ENCODE measurements around the gene ADRM1.

ADRM1 gene

GRCh38 chr20:62302341-62303061 is at the start of gene ADRM1:
Gene ADRM1 (plus strand): TSS chr20:62302997. CDS start chr20:62303569, 572 bp downstream.
- Histone ChIP-seq H3K27ac (ENCODE audit: low read depth, low read length) (peak within 1 kb of the TSS; percentile 94), H3K27me3 (ENCODE audit: control insufficient read depth, insufficient read depth, low read length) (no peaks in the 10 kb centered on the region), H3K4me3 (ENCODE audit: low read depth, low read length) (peak within 1 kb of the TSS; percentile 94), H3K9ac (ENCODE audit: low read length) (peak within 1 kb of the TSS; percentile 97), H3K4me1 (ENCODE audit: control insufficient read depth, insufficient read depth, low read length) (peaks cover 12% of the 10 kb centered on the region), H3K36me3 (ENCODE audit: control insufficient read depth, insufficient read depth, low read length) (peaks cover 39% of the 10 kb centered on the region), H3K9me3 (ENCODE audit: control insufficient read depth, insufficient read depth, low read depth, low read length) (no peaks in the 10 kb centered on the region)

- Histone ChIP-seq H3K4me1 (ENCODE audit: control insufficient read depth, insufficient read depth, low read length) (peaks cover 5% of the 10 kb centered on the region; the same call in 1 of the 2 replicates), H3K27ac (ENCODE audit: low read depth, low read length) (no peak overlapping the region), H3K27me3 (ENCODE audit: control insufficient read depth, insufficient read depth, low read length) (no peaks in the 10 kb centered on the region), H3K36me3 (ENCODE audit: control insufficient read depth, insufficient read depth, low read length) (peaks cover 25% of the 10 kb centered on the region), H3K9ac (ENCODE audit: low read length) (no peak overlapping the region), H3K4me3 (ENCODE audit: low read depth, low read length) (no peak overlapping the region), H3K9me3 (ENCODE audit: control insufficient read depth, insufficient read depth, low read depth, low read length) (no peaks in the 10 kb centered on the region)
These were observed 49.4 kb upstream of the ADRM1 start for GRCh38 chr20:62253398-62253797.

GRCh38 chr20:62254021-62254724 is 48.6 kb upstream of the ADRM1 start:
- Histone ChIP-seq H3K27ac (ENCODE audit: low read depth, low read length) (0 out of 2 replicates have a peak overlapping the region, but pooled peaks have one; percentile 12), H3K27me3 (ENCODE audit: control insufficient read depth, insufficient read depth, low read length) (no peaks in the 10 kb centered on the region), H3K9ac (ENCODE audit: low read length) (no peak overlapping the region), H3K4me1 (ENCODE audit: control insufficient read depth, insufficient read depth, low read length) (peaks cover 5% of the 10 kb centered on the region; the same call in 1 of the 2 replicates), H3K9me3 (ENCODE audit: control insufficient read depth, insufficient read depth, low read depth, low read length) (no peaks in the 10 kb centered on the region), H3K4me3 (ENCODE audit: low read depth, low read length) (no peak overlapping the region), H3K36me3 (ENCODE audit: control insufficient read depth, insufficient read depth, low read length) (peaks cover 31% of the 10 kb centered on the region)

- Histone ChIP-seq H3K9ac (ENCODE audit: low read length) (no peak overlapping the region), H3K4me1 (ENCODE audit: control insufficient read depth, insufficient read depth, low read length) (peaks cover 5% of the 10 kb centered on the region; the same call in 1 of the 2 replicates), H3K36me3 (ENCODE audit: control insufficient read depth, insufficient read depth, low read length) (peaks cover 47% of the 10 kb centered on the region), H3K4me3 (ENCODE audit: low read depth, low read length) (no peak overlapping the region), H3K27ac (ENCODE audit: low read depth, low read length) (no peak overlapping the region), H3K9me3 (ENCODE audit: control insufficient read depth, insufficient read depth, low read depth, low read length) (no peaks in the 10 kb centered on the region), H3K27me3 (ENCODE audit: control insufficient read depth, insufficient read depth, low read length) (no peaks in the 10 kb centered on the region)
These were observed 46.8 kb upstream of the ADRM1 start for GRCh38 chr20:62255976-62256375.

- Histone ChIP-seq H3K27ac (ENCODE audit: low read depth, low read length) (no peak overlapping the region), H3K27me3 (ENCODE audit: control insufficient read depth, insufficient read depth, low read length) (no peaks in the 10 kb centered on the region), H3K9ac (ENCODE audit: low read length) (no peak overlapping the region), H3K36me3 (ENCODE audit: control insufficient read depth, insufficient read depth, low read length) (peaks cover 69% of the 10 kb centered on the region), H3K4me1 (ENCODE audit: control insufficient read depth, insufficient read depth, low read length) (peaks cover 5% of the 10 kb centered on the region; the same call in 1 of the 2 replicates), H3K9me3 (ENCODE audit: control insufficient read depth, insufficient read depth, low read depth, low read length) (no peaks in the 10 kb centered on the region), H3K4me3 (ENCODE audit: low read depth, low read length) (no peak overlapping the region)
These were observed 44.1 kb upstream of the ADRM1 start for GRCh38 chr20:62258499-62259293.

GRCh38 chr20:62259294-62259565 is 43.6 kb upstream of the ADRM1 start:
- no peaks in the 10 kb centered on the region for H3K9me3 ChIP-seq (ENCODE audit: control insufficient read depth, insufficient read depth, low read depth, low read length)
- no peak overlapping the region for H3K4me3 ChIP-seq (ENCODE audit: low read depth, low read length)
- H3K36me3 ChIP-seq (ENCODE audit: control insufficient read depth, insufficient read depth, low read length), result peaks cover 72% of the 10 kb centered on the region
- no peak overlapping the region for H3K9ac ChIP-seq (ENCODE audit: low read length)
- no peak overlapping the region for H3K27ac ChIP-seq (ENCODE audit: low read depth, low read length)
- no peaks in the 10 kb centered on the region for H3K27me3 ChIP-seq (ENCODE audit: control insufficient read depth, insufficient read depth, low read length)
- H3K4me1 ChIP-seq (ENCODE audit: control insufficient read depth, insufficient read depth, low read length), result peaks cover 2% of the 10 kb centered on the region; the same call in 1 of the 2 replicates

GRCh38 chr20:62262064-62262463 is 40.7 kb upstream of the ADRM1 start:
- no peak overlapping the region for H3K27ac ChIP-seq (ENCODE audit: low read depth, low read length)
- peaks cover 85% of the 10 kb centered on the region for H3K36me3 ChIP-seq (ENCODE audit: control insufficient read depth, insufficient read depth, low read length)
- H3K4me3 ChIP-seq (ENCODE audit: low read depth, low read length), result no peak overlapping the region
- peaks cover 7% of the 10 kb centered on the region; the same call in 1 of the 2 replicates for H3K9me3 ChIP-seq (ENCODE audit: control insufficient read depth, insufficient read depth, low read depth, low read length)
- no peaks in the 10 kb centered on the region for H3K4me1 ChIP-seq (ENCODE audit: control insufficient read depth, insufficient read depth, low read length)
- no peaks in the 10 kb centered on the region for H3K27me3 ChIP-seq (ENCODE audit: control insufficient read depth, insufficient read depth, low read length)
- H3K9ac ChIP-seq (ENCODE audit: low read length), result no peak overlapping the region

- Histone ChIP-seq H3K36me3 (ENCODE audit: control insufficient read depth, insufficient read depth, low read length) (peaks cover 77% of the 10 kb centered on the region), H3K27ac (ENCODE audit: low read depth, low read length) (no peak overlapping the region)
These were observed 39.4 kb upstream of the ADRM1 start for GRCh38 chr20:62263396-62263795.

GRCh38 chr20:62265365-62265764 is 37.4 kb upstream of the ADRM1 start:
- Histone ChIP-seq H3K27me3 (ENCODE audit: control insufficient read depth, insufficient read depth, low read length) (no peaks in the 10 kb centered on the region), H3K4me3 (ENCODE audit: low read depth, low read length) (no peak overlapping the region), H3K9ac (ENCODE audit: low read length) (no peak overlapping the region), H3K9me3 (ENCODE audit: control insufficient read depth, insufficient read depth, low read depth, low read length) (peaks cover 7% of the 10 kb centered on the region; the same call in 1 of the 2 replicates), H3K27ac (ENCODE audit: low read depth, low read length) (no peak overlapping the region), H3K4me1 (ENCODE audit: control insufficient read depth, insufficient read depth, low read length) (no peaks in the 10 kb centered on the region), H3K36me3 (ENCODE audit: control insufficient read depth, insufficient read depth, low read length) (peaks cover 60% of the 10 kb centered on the region)

More at GRCh38 chr20:62263396-62263795, 39.4 kb upstream of the ADRM1 start:
- no peaks in the 10 kb centered on the region for H3K4me1 ChIP-seq (ENCODE audit: control insufficient read depth, insufficient read depth, low read length)
- H3K9ac ChIP-seq (ENCODE audit: low read length), result no peak overlapping the region
- no peak overlapping the region for H3K4me3 ChIP-seq (ENCODE audit: low read depth, low read length)
- H3K27me3 ChIP-seq (ENCODE audit: control insufficient read depth, insufficient read depth, low read length), result no peaks in the 10 kb centered on the region
- peaks cover 7% of the 10 kb centered on the region; the same call in 1 of the 2 replicates for H3K9me3 ChIP-seq (ENCODE audit: control insufficient read depth, insufficient read depth, low read depth, low read length)

GRCh38 chr20:62266340-62266739 is 36.5 kb upstream of the ADRM1 start:
- Histone ChIP-seq H3K4me3 (ENCODE audit: low read depth, low read length) (no peak overlapping the region), H3K36me3 (ENCODE audit: control insufficient read depth, insufficient read depth, low read length) (peaks cover 53% of the 10 kb centered on the region), H3K9ac (ENCODE audit: low read length) (no peak overlapping the region), H3K9me3 (ENCODE audit: control insufficient read depth, insufficient read depth, low read depth, low read length) (peaks cover 7% of the 10 kb centered on the region; the same call in 1 of the 2 replicates), H3K27me3 (ENCODE audit: control insufficient read depth, insufficient read depth, low read length) (no peaks in the 10 kb centered on the region), H3K4me1 (ENCODE audit: control insufficient read depth, insufficient read depth, low read length) (no peaks in the 10 kb centered on the region), H3K27ac (ENCODE audit: low read depth, low read length) (no peak overlapping the region)

Measured in HUES6 (cell line).